ENCODE measurements around the gene NCAPD3. TPM values are rescaled to one million over a fixed set of nuclear protein-coding genes. Genes with fewer than 3 reads are reported as not detected.

The NCAPD3 gene
- polyA plus RNA-seq, 3 donors: 4.0 to 15.2 (median 6.0) TPM

GRCh38 chr11:134206185-134206584, 17.6 kb downstream of the NCAPD3 start:
- Mint-ChIP-seq H3K36me3 (peaks cover 69 to 88% of the 10 kb centered on the region in 2 donors), H3K4me1 (no peaks in the 10 kb centered on the region), H3K27ac (no peak overlapping the region), H3K4me3 (no peak overlapping the region), H3K9me3 (peaks cover 0 to 1% (median 0%) of the 10 kb centered on the region in 7 donors), H3K27me3 (ENCODE audit: low read depth in 3 of 3) (no peaks in the 10 kb centered on the region)
- Histone ChIP-seq H3K36me3 (replicated peaks in 1 of 2; ENCODE audit: control insufficient read depth in 1 of 2, insufficient read depth in 2 of 2, low read length in 2 of 2) (peaks cover 69 to 93% of the 10 kb centered on the region in 2 donors), H2AFZ (ENCODE audit: insufficient read depth, low read depth, low read length, poor library complexity, severe bottlenecking) (no peak overlapping the region), H4K20me1 (ENCODE audit: insufficient read depth, low read length) (no peaks in the 10 kb centered on the region), H3K79me2 (ENCODE audit: insufficient read depth, low read length) (peaks cover 3% of the 10 kb centered on the region), H3K4me1 (ENCODE audit: control insufficient read depth in 1 of 2, insufficient read depth in 2 of 2, low read length in 2 of 2) (no peaks in the 10 kb centered on the region), H3K9ac (ENCODE audit: insufficient read depth, low read length, poor library complexity, severe bottlenecking) (no peak overlapping the region), H3K9me3 (replicated peaks in 1 of 2; ENCODE audit: control insufficient read depth in 1 of 2, insufficient read depth in 1 of 2, low read length in 2 of 2) (no peaks in the 10 kb centered on the region), H3K27me3 (ENCODE audit: control insufficient read depth in 2 of 2, insufficient read depth in 2 of 2, low read length in 2 of 2) (no peaks in the 10 kb centered on the region), H3K27ac (ENCODE audit: low read depth in 1 of 2, low read length in 2 of 2) (no peak overlapping the region), H3K4me2 (replicated peaks; ENCODE audit: extremely low read depth, low read length, poor library complexity, severe bottlenecking) (no peak overlapping the region), H3K4me3 (replicated peaks in 1 of 3; ENCODE audit: low read depth in 2 of 3, low read length in 3 of 3) (no peak overlapping the region)
- no peak for DNase-seq
- 100% methylated on average over 3 of the region's 5 CpGs for whole genome bisulfite sequencing (ENCODE audit: insufficient coverage)
- no peak for TF ChIP-seq CTCF (IDR thresholded peaks at IDR 0.05)
- intact Hi-C loops (cut with micrococcal nuclease): no loop called here

DNA sequence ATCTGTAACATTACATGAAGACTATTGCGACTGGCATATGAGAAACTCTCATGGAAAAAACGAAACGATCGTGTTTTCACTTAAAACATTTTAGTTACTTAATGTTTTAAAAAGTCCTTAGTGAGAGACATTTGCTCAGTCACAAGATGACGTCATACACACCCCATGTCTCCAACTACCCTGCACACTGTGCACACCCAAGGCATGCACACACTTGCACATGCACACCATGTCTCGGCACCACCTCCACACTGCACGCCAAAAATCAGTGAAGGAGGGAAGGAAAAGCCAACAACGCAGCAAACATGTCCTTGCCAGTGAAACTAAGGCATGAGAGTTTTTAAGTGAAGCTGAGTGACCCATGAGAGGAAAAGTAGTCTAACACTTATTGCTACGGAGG, 18.0 kb downstream of the NCAPD3 start:
- Histone ChIP-seq H3K9me3 (replicated peaks in 1 of 2; ENCODE audit: control insufficient read depth in 1 of 2, insufficient read depth in 1 of 2, low read length in 2 of 2) (no peaks in the 10 kb centered on the region), H2AFZ (ENCODE audit: insufficient read depth, low read depth, low read length, poor library complexity, severe bottlenecking) (no peak overlapping the region)
- peaks cover 71 to 88% of the 10 kb centered on the region in 2 donors for H3K36me3 Mint-ChIP-seq

More for the DNA sequence above, 18.0 kb downstream of the NCAPD3 start:
- Mint-ChIP-seq H3K9me3 (peaks cover 0 to 1% (median 0%) of the 10 kb centered on the region in 7 donors), H3K27me3 (ENCODE audit: low read depth in 3 of 3) (no peaks in the 10 kb centered on the region), H3K4me1 (no peaks in the 10 kb centered on the region), H3K4me3 (no peak overlapping the region), H3K27ac (peak overlapping the region in 1 of 7 donors; percentile 62)
- H3K27ac ChIP-seq (ENCODE audit: low read depth in 1 of 2, low read length in 2 of 2): no peak overlapping the region
- no peak for DNase-seq
- no peak overlapping the region for H3K4me2 ChIP-seq (replicated peaks; ENCODE audit: extremely low read depth, low read length, poor library complexity, severe bottlenecking)
- no peak overlapping the region for H3K4me3 ChIP-seq (replicated peaks in 1 of 3; ENCODE audit: low read depth in 2 of 3, low read length in 3 of 3)
- no peaks in the 10 kb centered on the region for H3K27me3 ChIP-seq (ENCODE audit: control insufficient read depth in 2 of 2, insufficient read depth in 2 of 2, low read length in 2 of 2)
- no peaks in the 10 kb centered on the region for H3K4me1 ChIP-seq (ENCODE audit: control insufficient read depth in 1 of 2, insufficient read depth in 2 of 2, low read length in 2 of 2)
- peaks cover 70 to 93% of the 10 kb centered on the region in 2 donors for H3K36me3 ChIP-seq (replicated peaks in 1 of 2; ENCODE audit: control insufficient read depth in 1 of 2, insufficient read depth in 2 of 2, low read length in 2 of 2)
- intact Hi-C loops (cut with micrococcal nuclease): no loop called here
- TF ChIP-seq CTCF (IDR thresholded peaks at IDR 0.05): no peak
- no peaks in the 10 kb centered on the region for H3K79me2 ChIP-seq (ENCODE audit: insufficient read depth, low read length)
- no peak overlapping the region for H3K9ac ChIP-seq (ENCODE audit: insufficient read depth, low read length, poor library complexity, severe bottlenecking)
- H4K20me1 ChIP-seq (ENCODE audit: insufficient read depth, low read length): no peaks in the 10 kb centered on the region
- WGBS (ENCODE audit: insufficient coverage): no CpG with 5 or more reads among the region's 9 CpGs

Measured in CD14-positive monocyte (primary cell).